HG03039 (cell line): ENCODE data around the gene RALBP1.

ENCODE experiments used
- ATAC-seq: cut with Tn5 transposase; IDR thresholded peaks from one replicate; pipeline ENCODE4 v1.9.1; 2021; ENCODE audit warnings: mild to moderate bottlenecking, moderate library complexity; ENCODE audit not compliant: unreplicated experiment

The RALBP1 gene

GRCh38 chr18:9546468-9546867 is 71.2 kb downstream of the RALBP1 start:
- no peak for ATAC-seq

- ATAC-seq, result no peak
Measured at GRCh38 chr18:9547782-9548181, 72.5 kb downstream of the RALBP1 start.

- ATAC-seq, result no peak
Measured at GRCh38 chr18:9549405-9549804, 74.1 kb downstream of the RALBP1 start.

GRCh38 chr18:9550429-9550828 is 75.1 kb downstream of the RALBP1 start:
- no peak for ATAC-seq

- ATAC-seq, result no peak
Measured at GRCh38 chr18:9552191-9552590, 76.9 kb downstream of the RALBP1 start.

GRCh38 chr18:9552616-9553015 is 77.3 kb downstream of the RALBP1 start:
- no peak for ATAC-seq

GRCh38 chr18:9557250-9557943 is 82.1 kb downstream of the RALBP1 start:
- ATAC-seq, result no peak

- no peak for ATAC-seq
Measured at GRCh38 chr18:9558387-9559064, 83.2 kb downstream of the RALBP1 start.

- ATAC-seq, result no peak
Measured at GRCh38 chr18:9559253-9559652, 83.9 kb downstream of the RALBP1 start.

- no peak for ATAC-seq
Measured at GRCh38 chr18:9561759-9562158, 86.4 kb downstream of the RALBP1 start.

- no peak for ATAC-seq
Measured at GRCh38 chr18:9562584-9562983, 87.3 kb downstream of the RALBP1 start.

GRCh38 chr18:9563331-9563730 is 88.0 kb downstream of the RALBP1 start:
- no peak for ATAC-seq

GRCh38 chr18:9565407-9565806 is 90.1 kb downstream of the RALBP1 start:
- ATAC-seq, result no peak

GRCh38 chr18:9568186-9568585 is 92.9 kb downstream of the RALBP1 start:
- no peak for ATAC-seq

- ATAC-seq, result no peak
Measured at GRCh38 chr18:9569178-9569577, 93.9 kb downstream of the RALBP1 start.

GRCh38 chr18:9570255-9570654 is 94.9 kb downstream of the RALBP1 start:
- no peak for ATAC-seq

GRCh38 chr18:9571546-9571945 is 96.2 kb downstream of the RALBP1 start:
- ATAC-seq, result no peak

GRCh38 chr18:9574473-9575115 is 99.3 kb downstream of the RALBP1 start:
- ATAC-seq, result no peak

GRCh38 chr18:9575558-9575957 is 100.2 kb downstream of the RALBP1 start:
- ATAC-seq, result no peak

- ATAC-seq, result no peak
Measured at GRCh38 chr18:9577361-9577760, 102.0 kb downstream of the RALBP1 start.

- ATAC-seq, result no peak
Measured at GRCh38 chr18:9578306-9578705, 103.0 kb downstream of the RALBP1 start.

GRCh38 chr18:9581667-9582066 is 106.4 kb downstream of the RALBP1 start:
- no peak for ATAC-seq
